Stimulated activated CD8-positive, alpha-beta memory T cell treated with anti-CD3 and anti-CD28 coated beads, Interleukin-7, amount 100 ng/mL, for 4 hours (primary cell): Measurements from ENCODE around the gene SGMS1.
"Not testable (repeated sequence)": the region's sequence is repeated elsewhere in the genome, so short reads cannot be mapped to it uniquely, and the experiment has no call there.

ENCODE experiments used
- DNase-seq, 2 donors: peaks; one replicate each; pipeline ENCODE4 v3.0.0-alpha.2; 2020; ENCODE audit warnings: low read depth in 2 of 2

SGMS1 gene

DNA sequence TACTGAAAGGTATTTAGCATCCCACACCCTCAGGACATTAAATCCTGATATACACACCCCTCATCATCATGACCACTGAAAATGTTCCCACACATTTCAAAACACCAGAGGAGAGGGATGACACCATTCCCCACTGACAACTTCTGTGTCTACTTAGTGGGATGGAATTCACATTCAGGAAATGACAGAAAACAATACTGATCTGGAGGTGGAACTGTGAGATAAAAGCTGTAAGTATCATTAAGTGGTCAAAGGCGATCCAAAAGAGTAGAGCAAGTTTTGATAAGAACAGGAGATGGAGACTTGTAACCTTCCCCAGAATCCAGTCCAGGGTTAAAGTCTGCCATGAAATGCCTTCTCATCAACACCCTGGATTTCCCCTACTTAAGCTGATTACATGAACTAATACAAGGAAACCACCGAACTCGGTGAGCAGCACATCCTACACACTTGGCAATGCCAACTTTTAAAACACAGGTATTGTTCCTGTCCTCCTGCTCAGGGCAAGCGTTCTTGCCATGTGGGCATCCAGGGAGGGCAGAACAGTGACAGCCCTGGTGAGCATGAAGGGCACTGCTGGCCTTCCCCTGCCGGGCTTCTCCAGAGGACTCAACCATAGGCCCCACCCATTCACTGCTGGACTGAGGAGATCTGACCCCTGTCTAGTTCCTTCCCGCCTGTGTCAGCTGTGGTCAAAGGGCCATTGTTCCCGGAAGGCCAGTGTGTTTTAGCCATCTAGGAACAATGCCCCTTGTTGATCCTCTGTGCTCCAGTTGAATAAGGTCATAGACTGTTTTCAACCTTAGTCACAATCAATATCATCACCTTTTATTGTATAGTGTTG is 85.0 kb downstream of the SGMS1 start:
- no peak for DNase-seq

DNA sequence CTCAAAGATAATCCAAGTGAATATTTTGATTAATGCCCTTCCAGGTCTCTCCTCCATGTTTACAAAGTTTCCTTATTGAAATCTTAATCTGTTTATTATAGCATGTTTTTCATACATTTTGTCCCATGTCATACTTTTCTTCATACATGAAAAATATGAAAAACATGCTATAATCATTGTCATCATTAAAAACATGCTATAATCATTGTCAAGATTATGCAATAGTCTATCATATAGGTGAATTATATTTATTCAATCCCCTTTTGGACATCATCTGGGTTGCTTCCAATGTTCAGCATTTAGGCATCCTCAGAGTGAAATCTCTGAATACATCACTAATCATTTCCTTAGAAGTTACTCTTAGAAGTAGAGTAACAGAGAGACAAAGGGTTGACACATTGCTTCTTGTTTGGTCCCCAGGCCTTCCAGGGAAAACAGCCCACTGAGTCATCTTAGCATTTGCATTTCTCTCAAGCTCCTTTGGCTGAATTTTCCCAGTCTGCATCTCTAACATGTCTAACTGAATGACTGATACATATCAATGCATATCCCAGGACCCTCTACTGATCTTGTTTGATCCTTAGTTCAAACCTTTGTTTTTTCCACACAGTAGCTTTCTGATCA is 87.0 kb downstream of the SGMS1 start:
- no peak for DNase-seq

DNA sequence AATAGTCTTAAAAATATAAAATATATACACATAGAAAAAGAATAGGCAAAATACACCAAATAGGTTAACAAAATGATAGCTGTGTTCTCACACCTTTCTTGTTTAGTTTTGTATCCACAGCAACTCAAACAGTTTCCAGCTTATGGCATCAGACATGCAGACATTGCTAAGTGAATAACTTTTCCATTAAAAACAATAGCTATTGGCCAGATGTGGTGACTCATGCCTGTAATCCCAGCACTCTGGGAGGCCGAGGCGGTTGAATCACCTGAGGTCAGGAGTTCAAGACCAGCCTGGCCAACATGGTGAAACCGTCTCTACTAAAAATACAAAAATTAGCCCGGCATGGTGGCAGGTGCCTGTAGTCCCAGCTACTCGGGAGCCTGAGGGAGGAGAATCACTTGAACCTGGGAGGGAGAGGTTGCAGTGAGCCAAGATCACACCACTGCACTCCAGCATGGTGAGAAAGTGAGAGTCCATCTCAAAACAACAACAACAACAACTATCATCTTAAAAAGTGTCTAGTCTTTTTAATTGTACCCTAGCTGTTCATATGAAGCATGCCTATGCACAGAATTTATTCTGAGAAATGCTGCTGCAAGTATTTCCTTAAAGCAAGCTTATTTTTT is 88.9 kb downstream of the SGMS1 start:
- not testable (repeated sequence) for DNase-seq

DNA sequence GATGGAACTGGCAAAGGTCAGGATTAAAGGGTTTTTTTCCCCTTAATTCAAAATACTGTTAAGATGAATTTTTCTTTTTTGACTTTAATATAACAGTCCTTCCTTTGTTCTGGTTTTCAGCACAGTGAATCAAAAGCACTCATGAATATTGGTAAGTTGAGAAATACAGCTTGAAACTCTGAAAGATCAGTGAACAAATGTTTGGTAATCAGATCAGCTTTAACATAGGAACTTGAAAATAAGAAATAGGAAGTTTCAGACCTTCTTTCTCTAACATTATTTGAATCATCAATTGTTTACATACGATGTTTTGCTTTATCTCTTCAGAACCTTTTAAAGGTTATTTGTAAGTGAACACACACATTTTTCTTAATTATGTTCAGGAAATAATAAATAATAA is 90.5 kb downstream of the SGMS1 start:
- DNase-seq = no peak

DNA sequence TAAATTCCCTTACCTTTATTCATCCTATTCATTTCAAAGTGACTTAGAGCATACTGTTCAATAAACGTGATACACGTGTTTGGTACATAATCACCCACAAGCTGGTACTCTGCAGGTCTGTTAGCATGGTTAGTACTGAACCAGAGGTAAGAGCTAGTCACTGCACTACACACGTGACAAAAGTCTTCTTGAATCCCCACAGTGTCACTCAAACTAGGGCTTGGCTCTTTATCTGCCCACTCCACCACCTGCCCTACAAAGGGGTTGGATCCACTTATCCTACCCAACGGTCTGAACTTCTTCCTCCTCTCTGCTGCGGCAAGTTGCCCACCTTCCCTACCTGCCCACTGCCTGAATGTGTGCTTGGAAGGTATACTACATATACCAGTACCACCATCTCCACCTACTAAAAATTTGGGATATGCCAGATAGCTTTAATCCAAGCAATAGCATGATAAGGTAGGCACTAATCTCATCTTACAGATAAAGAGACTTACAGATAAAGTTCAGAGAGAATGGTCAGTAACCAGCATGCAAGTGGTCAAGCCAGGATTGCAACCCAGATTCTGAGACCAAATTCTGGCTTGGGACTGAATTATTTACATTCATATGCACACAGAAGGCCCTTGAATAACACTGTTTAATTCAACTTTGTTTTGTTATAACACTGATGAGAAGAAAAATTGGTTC is 92.2 kb downstream of the SGMS1 start:
- DNase-seq = no peak

DNA sequence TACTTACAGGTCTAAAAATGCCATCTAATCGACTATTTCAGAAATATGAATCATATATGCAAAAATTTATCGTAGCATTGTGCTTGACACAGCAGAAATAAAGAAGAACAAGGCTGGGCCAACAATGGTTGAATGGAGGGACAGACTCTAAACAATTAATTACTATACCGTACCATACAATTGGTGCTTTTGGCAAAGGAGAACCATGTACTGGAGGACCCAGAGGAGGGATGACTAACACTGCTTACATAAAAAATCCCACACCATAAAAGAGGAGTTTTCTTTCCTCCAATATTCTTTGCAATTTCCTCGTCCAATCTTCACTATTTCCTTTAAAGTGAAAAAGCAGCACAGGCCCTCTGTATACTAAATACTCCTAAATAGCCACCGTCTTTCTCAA is 94.1 kb downstream of the SGMS1 start:
- no peak for DNase-seq

DNA sequence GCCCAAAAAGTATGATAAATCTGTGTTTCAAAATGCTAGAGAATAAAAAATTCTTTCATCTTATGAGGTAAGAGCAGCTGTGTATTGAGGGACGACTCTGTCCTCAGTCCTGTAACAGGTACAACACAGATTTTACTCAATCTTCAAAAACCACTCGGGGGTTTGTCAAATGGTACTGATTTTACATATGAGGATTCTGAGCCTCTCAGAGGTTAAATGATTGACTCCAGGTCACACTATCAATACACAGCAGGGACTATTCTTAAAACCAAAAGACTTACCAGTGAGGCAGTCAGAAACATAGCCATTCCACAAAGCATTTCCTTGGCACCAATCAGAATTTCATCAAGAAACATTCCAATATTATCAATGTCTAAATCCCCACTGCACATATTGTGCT is 95.5 kb downstream of the SGMS1 start:
- DNase-seq = no peak

DNA sequence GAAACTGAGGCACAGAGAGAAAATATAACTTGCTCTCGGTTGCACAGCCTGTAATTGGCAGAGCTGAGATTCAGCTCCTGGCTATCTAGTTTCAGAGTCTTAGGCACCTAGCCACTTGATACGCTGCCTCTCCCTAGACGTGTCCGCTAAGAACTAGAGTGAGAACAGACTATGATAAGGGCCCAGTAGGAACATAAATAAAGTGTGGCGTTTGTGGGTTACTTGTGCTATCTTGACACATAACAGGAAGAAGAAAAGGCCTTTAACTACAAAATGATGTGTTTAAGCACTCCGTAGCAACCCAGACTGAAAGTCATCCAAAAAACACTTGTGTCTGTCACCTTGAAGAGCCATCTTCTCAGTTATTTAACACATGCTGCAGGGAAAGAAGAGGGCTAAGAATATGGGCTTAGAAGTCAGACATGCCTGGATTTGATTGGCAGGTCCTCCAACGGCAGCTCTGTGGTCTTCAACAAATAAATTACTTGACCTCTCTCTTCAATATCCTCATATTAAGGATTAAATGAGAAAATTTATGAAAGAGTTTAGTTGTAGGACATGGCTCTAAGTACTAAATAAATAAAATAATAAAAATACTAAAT is 96.2 kb downstream of the SGMS1 start:
- DNase-seq = no peak

DNA sequence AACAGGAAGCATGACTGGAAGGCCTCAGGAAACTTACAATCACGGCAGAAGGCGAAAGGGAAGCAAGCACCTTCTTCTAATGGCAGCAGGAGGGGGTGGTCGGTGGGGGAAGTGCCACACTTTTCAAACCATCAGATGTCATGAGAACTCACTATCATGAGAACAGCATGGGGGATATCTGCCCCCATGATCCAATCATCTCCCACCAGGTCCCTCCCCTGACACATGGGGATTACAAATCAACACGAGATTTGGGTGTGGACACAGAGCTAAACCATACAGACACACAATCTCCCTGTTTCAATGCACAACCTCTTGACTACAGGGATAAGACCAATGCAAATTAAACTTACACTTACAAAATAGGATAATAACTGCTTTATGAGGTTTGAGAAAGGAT is 97.6 kb downstream of the SGMS1 start:
- no peak for DNase-seq

DNA sequence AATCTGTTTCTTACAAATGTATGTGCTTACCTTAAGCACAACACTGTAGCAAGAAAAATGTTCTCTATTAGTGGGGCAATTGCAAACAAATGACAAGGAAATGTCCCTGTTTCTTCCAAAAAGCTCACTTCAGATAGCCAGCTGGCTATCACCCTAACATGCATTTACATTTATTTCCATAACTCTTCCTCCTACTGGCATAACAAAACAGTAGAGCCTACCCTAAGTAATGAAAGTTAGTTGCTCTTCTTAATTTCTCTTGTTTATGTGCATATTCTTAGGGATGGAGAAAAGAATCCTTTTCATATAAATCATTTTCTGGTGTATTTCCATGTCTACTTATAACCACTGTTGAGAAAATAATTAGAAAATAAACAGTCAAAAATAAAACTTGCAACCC is 100.4 kb downstream of the SGMS1 start:
- no peak for DNase-seq

DNA sequence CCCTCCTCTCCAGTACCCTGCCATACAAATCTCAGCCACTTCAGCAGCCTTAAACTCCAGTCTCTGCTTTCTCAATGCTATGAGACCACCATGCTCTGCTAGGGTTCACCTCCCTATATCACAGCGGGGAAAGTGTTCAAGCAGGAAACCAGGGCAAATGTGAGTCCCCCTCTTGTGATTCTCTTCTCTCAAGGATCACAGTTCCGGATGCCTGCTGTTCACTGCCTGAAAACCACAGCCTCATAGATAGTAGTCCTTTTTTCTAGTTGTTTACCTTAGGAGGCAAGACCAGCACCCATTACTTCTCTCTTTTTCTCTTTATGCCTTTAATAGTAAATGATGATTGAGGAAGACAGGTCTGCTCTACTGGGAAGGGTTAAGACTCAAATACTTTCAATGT is 100.8 kb downstream of the SGMS1 start:
- DNase-seq = no peak

DNA sequence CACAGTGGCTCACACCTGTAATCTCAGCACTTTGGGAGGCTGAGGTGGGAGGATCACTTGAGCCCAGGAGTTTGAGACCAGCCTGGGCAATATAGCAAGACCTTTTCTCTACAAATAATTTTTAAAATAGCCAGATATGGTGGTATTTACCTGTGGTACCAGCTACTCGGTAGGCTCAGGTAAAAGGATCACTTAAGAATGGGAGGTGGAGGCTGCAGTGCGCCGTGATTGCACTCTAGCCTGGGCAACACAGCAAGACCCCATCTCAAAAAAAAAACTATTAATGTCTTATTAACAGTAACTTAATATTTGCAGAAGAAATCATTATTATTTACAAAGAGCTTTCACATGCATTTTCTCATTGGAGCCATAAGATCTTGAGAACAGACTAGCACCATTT is 103.6 kb downstream of the SGMS1 start:
- DNase-seq = no peak

DNA sequence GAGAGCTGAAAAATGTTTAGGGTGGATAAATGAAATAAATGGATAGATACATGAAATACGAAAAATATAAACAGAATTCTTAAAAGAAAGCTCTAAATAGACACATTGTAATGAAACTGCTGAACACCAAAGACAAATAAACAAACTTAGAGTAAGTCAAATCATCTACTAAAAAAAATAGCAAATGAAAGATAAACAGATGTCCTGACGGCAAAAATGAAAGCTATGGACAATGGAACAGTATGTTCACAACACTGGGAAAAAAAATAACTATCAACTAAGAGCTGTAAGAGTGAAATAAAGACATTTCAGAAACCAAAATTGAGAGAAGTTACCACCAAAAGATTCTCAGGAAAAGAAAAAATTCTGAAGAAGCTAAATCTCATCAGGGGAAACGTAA is 106.1 kb downstream of the SGMS1 start:
- DNase-seq = no peak

DNA sequence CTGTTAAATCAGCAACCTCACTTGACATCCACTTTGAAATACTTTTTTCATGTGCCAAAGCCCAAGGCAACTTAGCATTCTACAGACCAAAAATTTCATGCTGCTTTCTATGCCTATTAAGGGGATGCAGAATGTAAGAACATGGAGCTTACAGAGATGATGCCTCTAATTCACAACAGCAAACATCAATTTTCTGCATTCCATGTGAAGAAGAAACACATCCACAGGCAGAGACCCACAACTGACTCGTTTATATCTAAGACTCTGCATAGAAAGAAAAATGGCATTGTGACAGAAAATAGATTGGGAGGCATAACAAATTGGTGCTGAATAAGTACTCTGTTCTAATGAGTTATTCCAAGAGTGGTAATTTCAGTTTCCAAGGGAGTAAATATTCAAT is 107.6 kb downstream of the SGMS1 start:
- no peak for DNase-seq

DNA sequence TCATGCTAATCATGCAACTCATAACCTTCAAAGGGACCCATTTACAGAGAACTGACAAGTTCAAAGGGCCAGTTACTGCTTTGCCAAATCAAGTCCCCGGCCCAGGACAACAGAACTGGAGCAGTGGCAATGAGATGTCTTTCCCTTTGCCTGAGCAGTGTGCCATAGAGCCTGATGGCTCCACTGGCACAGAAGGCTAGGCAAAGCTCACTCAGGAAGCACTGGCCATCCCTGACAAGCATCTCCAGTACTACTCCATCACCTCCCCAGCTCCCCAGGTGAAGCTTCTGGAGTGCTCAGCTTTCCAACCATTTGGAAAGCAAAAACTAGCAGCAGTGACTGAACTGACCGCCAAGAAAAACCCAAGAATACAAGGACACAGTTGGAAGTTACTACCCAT is 108.3 kb downstream of the SGMS1 start:
- no peak for DNase-seq

DNA sequence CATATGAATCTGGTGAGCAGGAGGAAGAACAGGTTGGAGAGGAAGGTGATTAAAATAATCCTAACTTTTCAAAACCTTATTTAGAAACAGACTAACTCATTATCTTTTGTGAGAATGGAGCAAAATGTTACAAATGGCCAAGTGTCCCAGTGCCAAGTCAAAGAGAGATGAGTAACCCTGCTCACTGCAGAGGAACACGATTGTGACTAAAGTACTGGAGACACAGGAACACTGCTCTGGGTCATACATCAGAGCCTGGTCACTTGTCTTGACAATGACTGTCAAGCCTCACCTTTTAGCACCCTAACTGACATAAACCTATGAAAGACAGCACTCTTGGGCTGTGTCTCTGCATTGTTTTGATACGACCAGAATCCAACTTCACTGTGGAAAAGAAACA is 108.8 kb downstream of the SGMS1 start:
- DNase-seq = no peak

DNA sequence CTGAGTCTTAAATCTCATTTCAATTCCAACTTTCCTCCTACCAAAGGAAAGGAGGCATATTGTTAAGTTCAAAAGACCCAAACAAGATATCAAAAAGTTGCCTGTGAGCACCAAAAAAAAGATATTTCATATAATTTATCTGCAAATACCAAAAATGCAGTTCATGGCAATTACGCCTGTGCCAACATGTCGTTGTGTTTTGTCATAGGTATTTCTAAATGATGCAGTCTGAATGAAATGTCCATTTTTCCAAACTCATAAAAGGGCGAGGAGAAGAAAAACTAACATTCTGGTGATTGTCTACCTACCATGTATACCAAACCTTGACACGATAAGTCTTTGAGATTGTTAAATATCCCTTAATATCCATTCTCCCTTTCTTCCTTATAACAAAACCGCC is 109.8 kb downstream of the SGMS1 start:
- DNase-seq = no peak

DNA sequence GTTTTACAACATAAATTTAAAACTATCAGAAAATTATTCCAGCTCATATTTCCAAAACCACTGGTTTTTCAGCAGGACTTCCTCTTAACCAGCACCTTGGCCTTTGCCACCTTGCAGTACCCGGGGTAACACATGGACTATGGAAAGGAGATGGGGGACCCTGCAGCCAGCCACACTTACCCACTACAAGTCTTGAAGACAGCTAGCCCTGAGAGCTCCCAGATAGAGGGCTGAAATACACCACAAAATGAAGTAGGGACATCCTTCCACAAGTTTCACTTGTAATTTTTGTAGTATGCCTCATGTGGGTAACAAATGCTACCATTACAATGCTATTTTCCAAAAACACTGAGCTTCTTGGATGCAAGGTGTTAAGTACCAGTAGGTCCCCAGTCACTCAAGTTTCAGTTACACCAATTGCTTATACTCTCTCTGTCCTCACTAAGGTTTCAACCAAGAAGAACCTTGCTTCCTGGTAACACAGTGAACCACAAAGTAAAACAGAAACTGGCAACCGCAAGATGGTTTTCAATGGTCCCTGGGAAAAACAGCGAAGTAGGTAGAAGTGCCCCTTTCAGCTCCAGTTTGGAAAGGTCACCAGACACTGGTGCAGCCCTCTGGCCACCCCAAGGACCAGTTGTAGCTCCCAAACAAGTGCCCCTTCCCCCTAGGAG is 110.9 kb downstream of the SGMS1 start:
- no peak for DNase-seq

DNA sequence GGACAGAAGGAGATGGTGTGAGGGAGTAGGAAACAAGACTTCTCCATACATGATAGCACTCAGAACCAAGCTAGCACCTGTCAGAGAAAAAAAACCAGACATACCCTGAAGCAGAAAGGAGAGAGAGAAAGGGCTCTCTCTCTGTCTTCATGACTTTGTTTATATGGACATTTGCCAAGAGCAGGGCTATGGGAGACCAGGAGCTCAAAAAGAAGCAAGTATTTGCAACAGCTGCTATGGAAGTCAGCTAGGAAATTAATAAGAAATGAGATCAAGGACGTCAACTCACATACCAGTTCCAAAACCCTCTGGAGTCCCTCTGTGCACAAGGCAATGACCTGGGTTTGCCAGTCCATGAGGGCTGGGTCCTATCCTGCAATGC is 111.6 kb downstream of the SGMS1 start:
- DNase-seq = no peak

DNA sequence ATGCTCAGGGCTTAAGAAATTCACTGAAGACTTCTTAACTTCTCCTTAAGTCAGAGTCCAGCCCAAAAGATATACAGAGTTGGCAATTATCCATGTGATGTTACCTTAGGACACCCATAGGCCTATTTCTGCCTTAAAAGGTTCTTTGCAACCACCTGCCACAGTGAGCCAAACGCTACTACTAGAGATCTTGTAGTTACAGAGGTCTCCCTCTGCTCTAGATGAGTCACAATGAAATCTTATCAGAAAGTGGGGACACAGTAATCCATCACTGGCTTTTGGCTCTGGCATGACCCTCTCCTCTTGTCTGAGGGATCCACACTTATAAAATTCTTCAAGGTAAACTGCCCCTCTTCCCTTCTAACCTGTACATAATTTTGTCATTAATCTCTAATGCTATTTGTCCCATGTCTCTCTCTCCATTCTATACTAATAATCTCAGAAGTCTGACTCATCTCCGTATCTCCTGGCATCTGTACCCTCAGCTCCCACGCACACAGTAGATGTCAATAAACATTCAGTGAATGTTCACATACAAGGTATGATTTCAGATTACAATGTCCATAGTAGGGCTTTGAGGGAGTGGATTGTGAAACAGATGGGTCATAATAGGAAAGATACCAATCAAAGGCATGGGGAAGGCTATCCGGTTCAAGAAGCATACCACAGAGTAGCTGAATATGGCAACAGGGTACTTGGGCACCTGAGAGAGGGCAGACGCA is 112.1 kb downstream of the SGMS1 start:
- DNase-seq = no peak
